ENCODE data around the gene KCNK16. TPM values are rescaled to one million over a fixed set of nuclear protein-coding genes. Genes with fewer than 3 reads are reported as not detected.

KCNK16 gene
- total and polyA plus RNA-seq, 2 of the 8 experiments (the other 6 are each of a cell fraction or from before 2014, with no cell fraction given) = not detected

GRCh38 chr6:39360378-39360777, 37.9 kb upstream of the KCNK16 start:
- peaks cover 0 to 7% (median 2%) of the 10 kb centered on the region in 4 experiments; a peak in 4 of 7 replicates for H3K4me1 ChIP-seq (replicated peaks in 1 of 4; ENCODE audit: control insufficient read depth in 3 of 4, insufficient read depth in 4 of 4, low read length in 3 of 4)
- H2BK120ac ChIP-seq (replicated peaks; ENCODE audit: low read depth, low read length) = no peak overlapping the region
- no peak overlapping the region for H2AK5ac ChIP-seq (ENCODE audit: low read depth, low read length)
- H3K56ac ChIP-seq (replicated peaks; ENCODE audit: insufficient read length, low read depth, low read length) = no peak overlapping the region
- H4K8ac ChIP-seq (ENCODE audit: extremely low read depth, insufficient read depth, low read length) = no peak overlapping the region; the same call in 1 of the 2 replicates
- no peak overlapping the region for H4K5ac ChIP-seq (ENCODE audit: insufficient read length, low read depth, low read length)
- no peak overlapping the region for H3K14ac ChIP-seq (ENCODE audit: insufficient read length)
- H3K23me2 ChIP-seq (ENCODE audit: low read depth, low read length) = no peaks in the 10 kb centered on the region
- no peak overlapping the region for H4K91ac ChIP-seq (replicated peaks; ENCODE audit: insufficient read length, low read length)
- no peak overlapping the region for H3K18ac ChIP-seq (ENCODE audit: extremely low read depth, low read length)
- no peaks in the 10 kb centered on the region for H3K9me3 ChIP-seq (ENCODE audit: insufficient read depth in 2 of 2, low read depth in 1 of 2, low read length in 1 of 2)
- no peak overlapping the region for H3K4ac ChIP-seq (replicated peaks; ENCODE audit: insufficient read length, low read depth, low read length)
- no peaks in the 10 kb centered on the region for H3K79me1 ChIP-seq (ENCODE audit: low read depth, low read length)
- H2BK20ac ChIP-seq (ENCODE audit: low read length) = no peak overlapping the region
- H3K27ac ChIP-seq (ENCODE audit: low read depth, low read length) = no peak overlapping the region
- FAIRE-seq = no peak
- H3K27me3 ChIP-seq (replicated peaks in 1 of 4; ENCODE audit: control insufficient read depth in 3 of 4, extremely low read depth in 1 of 4, insufficient read depth in 3 of 4, low read length in 3 of 4) = no peaks in the 10 kb centered on the region
- no peak overlapping the region for H3K9ac ChIP-seq (replicated peaks in 1 of 4; ENCODE audit: extremely low read depth in 1 of 4, low read depth in 3 of 4, low read length in 3 of 4)
- DNase-seq (ENCODE audit: low read depth in 1 of 2, low spot score in 2 of 2) = no peak
- H2BK5ac ChIP-seq (ENCODE audit: low read depth, low read length) = no peak overlapping the region
- WGBS, 2 experiments (ENCODE audit: extremely low coverage in 1 of 2, insufficient coverage in 1 of 2, insufficient read length in 1 of 2, insufficient replicate concordance in 2 of 2, low coverage in 1 of 2, low lambda C conversion rate in 2 of 2, missing lambda C conversion rate in 1 of 2) = 90% methylated on average over 9 of the region's 9 CpGs; no CpG with 5 or more reads in 1 of the 2 experiments
- no peak overlapping the region for H2BK15ac ChIP-seq (ENCODE audit: low read length)
- H2BK12ac ChIP-seq (ENCODE audit: low read depth, low read length) = no peak overlapping the region
- no peaks in the 10 kb centered on the region for H3K36me3 ChIP-seq (ENCODE audit: control insufficient read depth in 2 of 4, insufficient read depth in 4 of 4, low read length in 3 of 4)
- POLR2A ChIA-PET (ENCODE audit: partially characterized antibody) = no interaction called here
- no peak overlapping the region for H2AFZ ChIP-seq (ENCODE audit: low read length)
- no peak overlapping the region for H3K4me3 ChIP-seq (ENCODE audit: extremely low read depth in 1 of 4, insufficient read depth in 2 of 4, low read depth in 3 of 4, low read length in 4 of 4)
- CTCF ChIA-PET (ENCODE audit: partially characterized antibody) = interaction anchor here (0.6 to 6.3 kb wide), 4 partner anchors 11 to 819 kb away, joined by 3 to 89 read pairs (median 4); no protein-coding TSS in a partner anchor
- H3K4me2 ChIP-seq (ENCODE audit: insufficient read depth in 1 of 2, low read depth in 2 of 2, low read length in 2 of 2) = no peak overlapping the region
- no peak overlapping the region for H3K23ac ChIP-seq (ENCODE audit: insufficient read length)
- H3K79me2 ChIP-seq (ENCODE audit: control insufficient read depth in 1 of 2, insufficient read depth in 2 of 2, low read length in 2 of 2) = no peaks in the 10 kb centered on the region
- no peaks in the 10 kb centered on the region for H4K20me1 ChIP-seq (replicated peaks in 1 of 2; ENCODE audit: control insufficient read depth in 1 of 2, insufficient read depth in 2 of 2, low read length in 2 of 2)
- TF ChIP-seq NRF1 (IDR thresholded peaks at IDR 0.05; ENCODE audit: low read depth, low read length) (no peak), BRCA1 (IDR thresholded peaks at IDR 0.05; ENCODE audit: low read depth, low read length) (no peak), RXRA (IDR thresholded peaks at IDR 0.05; ENCODE audit: insufficient read depth, low read depth, low read length) (no peak), EP300 (IDR thresholded peaks at IDR 0.05; ENCODE audit: borderline replicate concordance in 1 of 2, low read depth in 2 of 2, low read length in 2 of 2) (no peak)
